Fibroblast of pulmonary artery (primary cell): Measurements from ENCODE around the gene P2RX1.

Experiments used
- DNase-seq: peaks from one replicate; pipeline ENCODE4 v3.0.0-alpha.2; 2010; ENCODE audit warnings: low read depth
- H3K4me3 ChIP-seq: replicated peaks from 2 replicates; pipeline ENCODE4 v1.5.1; 2011; ENCODE audit warnings: low read depth, mild to moderate bottlenecking, control low read depth, low read length, moderate library complexity
- TF ChIP-seq, protein P1 (sequence below): IDR thresholded peaks from 2 replicates; pipeline ENCODE4 v1.5.1; 2011; ENCODE audit warnings: mild to moderate bottlenecking, control low read depth, low read length, inconsistent platforms; ENCODE audit errors: missing control alignments

The P2RX1 gene

DNA sequence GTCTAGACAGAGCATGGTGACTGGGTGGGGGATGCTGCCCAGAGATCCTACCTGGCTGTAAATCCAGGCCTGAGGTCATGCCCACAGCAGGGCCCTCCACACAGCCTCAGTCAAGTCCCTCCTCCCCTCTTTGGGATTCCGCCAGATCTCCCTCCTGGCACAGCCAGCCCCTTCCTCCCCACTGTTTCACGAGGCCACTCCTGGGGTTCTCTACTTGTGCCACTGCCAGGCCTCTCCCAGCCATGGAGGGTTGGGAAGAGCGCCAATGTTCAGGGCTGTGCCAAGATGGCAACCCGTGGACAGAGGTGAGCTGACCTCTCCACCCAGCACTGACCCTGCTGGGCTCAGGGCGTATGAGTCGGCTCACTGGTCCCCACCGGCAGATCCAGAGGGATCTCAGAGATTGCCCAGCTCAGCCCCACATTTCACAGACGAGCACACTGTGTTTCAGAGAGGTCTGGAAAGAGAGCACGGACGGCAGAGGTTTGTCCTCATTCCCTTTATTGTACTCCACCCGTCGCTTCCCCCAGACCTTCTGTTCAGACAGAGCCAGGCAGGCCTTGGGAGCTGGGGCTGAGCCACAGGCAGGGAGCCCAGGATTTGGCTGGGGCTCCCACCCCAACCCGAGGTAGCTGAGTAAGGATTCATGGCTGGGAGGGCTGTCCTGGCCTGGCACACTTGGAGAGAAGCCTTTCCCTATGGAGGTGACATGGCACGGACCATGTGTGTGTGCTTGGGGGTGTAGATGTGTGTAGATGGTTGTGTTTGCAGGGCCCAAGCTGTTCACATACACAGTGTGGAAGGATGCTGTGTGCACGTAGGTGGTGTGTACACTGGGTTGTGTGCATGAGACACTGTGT is 19.9 kb downstream of the P2RX1 start:
- TF ChIP-seq, protein P1, sequence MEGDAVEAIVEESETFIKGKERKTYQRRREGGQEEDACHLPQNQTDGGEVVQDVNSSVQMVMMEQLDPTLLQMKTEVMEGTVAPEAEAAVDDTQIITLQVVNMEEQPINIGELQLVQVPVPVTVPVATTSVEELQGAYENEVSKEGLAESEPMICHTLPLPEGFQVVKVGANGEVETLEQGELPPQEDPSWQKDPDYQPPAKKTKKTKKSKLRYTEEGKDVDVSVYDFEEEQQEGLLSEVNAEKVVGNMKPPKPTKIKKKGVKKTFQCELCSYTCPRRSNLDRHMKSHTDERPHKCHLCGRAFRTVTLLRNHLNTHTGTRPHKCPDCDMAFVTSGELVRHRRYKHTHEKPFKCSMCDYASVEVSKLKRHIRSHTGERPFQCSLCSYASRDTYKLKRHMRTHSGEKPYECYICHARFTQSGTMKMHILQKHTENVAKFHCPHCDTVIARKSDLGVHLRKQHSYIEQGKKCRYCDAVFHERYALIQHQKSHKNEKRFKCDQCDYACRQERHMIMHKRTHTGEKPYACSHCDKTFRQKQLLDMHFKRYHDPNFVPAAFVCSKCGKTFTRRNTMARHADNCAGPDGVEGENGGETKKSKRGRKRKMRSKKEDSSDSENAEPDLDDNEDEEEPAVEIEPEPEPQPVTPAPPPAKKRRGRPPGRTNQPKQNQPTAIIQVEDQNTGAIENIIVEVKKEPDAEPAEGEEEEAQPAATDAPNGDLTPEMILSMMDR: no peak

GRCh38 chr17:3895354-3895753 is 20.9 kb downstream of the P2RX1 start:
- no peak overlapping the region for H3K4me3 ChIP-seq
- TF ChIP-seq, protein P1: no peak
- no peak for DNase-seq

More for the DNA sequence above, 19.9 kb downstream of the P2RX1 start:
- DNase-seq: no peak
- no peak overlapping the region for H3K4me3 ChIP-seq

GRCh38 chr17:3894911-3895343 is 21.3 kb downstream of the P2RX1 start:
- peak; percentile 76 for DNase-seq
- TF ChIP-seq, protein P1: no peak
- H3K4me3 ChIP-seq: no peak overlapping the region

GRCh38 chr17:3894188-3894587 is 22.1 kb downstream of the P2RX1 start:
- no peak for DNase-seq
- no peak overlapping the region for H3K4me3 ChIP-seq
- TF ChIP-seq, protein P1: no peak

GRCh38 chr17:3893720-3894116 is 22.5 kb downstream of the P2RX1 start:
- TF ChIP-seq, protein P1: no peak
- DNase-seq: no peak
- peak overlapping the region; percentile 51 for H3K4me3 ChIP-seq

- peak; percentile 81 for DNase-seq
- TF ChIP-seq, protein P1: no peak
- peak within 1 kb of the TSS; percentile 58 for H3K4me3 ChIP-seq
Observed at GRCh38 chr17:3893003-3893719, 23.1 kb downstream of the P2RX1 start, which contains the start of gene CAMKK1. Gene CAMKK1, minus strand, starts transcription at chr17:3893053. Its CDS starts 7,366 bp downstream, at chr17:3885687.
